NCI-H2029 treated with DMSO at 0.1 percent for 48 hours (cell line): ENCODE data around the gene FGFBP1.
"Not testable (repeated sequence)": the region's sequence is repeated elsewhere in the genome, so short reads cannot be mapped to it uniquely, and the experiment has no call there.

Experiments used
- DNase-seq: peaks from one replicate; lab custom pipeline; 2025; lab: John Stamatoyannopoulos, UW

Gene FGFBP1

DNA sequence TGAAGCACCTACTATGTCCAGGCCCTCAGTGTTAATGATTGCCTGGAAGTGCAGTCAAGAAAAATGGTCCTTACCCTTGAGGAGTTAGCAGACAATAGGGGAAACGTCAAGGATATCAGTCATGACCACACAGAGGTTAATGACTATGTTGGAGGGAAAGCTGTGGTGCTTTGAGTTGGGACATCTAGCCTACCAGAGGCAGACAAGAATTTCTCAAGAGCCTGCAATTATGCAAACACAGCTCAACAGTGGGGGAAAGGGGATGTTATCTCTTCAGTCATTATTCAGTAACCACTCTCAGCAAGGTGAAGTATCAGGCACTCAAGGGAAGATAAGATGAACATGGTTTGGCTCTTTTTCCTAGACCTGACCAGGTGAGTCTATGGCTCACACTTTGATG is 7.0 kb upstream of the FGFBP1 start:
- no peak for DNase-seq

DNA sequence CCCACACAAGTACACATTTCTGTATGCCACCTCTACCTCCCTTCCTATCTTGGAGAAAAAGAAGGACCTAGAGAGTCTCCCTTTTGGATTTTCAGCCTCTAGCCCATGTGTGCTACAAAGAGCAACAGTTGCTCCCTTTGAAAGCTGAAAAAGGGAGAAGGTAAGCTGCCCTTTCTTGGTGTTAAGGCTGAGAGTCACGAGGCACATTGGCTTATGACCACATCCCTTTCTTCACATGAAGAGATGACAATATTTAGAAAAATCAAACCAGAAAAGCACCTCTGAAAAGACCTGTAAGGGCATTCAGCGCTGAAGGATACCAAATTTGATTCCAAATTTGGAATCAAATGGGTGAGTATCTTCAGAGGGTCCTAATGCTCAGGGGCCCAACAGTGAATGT is 6.4 kb upstream of the FGFBP1 start:
- no peak for DNase-seq

DNA sequence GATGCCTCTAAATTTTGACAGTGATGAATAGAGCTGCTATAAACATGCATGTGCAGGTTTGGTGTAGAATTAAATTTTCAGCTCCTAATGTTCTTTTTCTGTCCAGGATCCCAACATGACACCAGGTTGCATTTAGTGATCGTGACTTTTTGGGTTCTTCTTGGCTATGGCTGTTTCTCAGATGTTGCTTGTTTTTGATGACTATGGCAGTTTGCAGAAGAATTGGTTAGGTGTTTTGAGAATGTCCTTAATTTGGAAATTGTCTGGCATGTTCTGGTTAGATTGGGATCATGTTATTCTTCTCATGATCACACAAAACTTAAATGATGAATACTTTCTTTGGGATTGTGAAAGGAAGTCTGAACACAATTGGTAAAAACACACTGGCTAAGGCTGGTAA is 3.7 kb upstream of the FGFBP1 start:
- no peak for DNase-seq

DNA sequence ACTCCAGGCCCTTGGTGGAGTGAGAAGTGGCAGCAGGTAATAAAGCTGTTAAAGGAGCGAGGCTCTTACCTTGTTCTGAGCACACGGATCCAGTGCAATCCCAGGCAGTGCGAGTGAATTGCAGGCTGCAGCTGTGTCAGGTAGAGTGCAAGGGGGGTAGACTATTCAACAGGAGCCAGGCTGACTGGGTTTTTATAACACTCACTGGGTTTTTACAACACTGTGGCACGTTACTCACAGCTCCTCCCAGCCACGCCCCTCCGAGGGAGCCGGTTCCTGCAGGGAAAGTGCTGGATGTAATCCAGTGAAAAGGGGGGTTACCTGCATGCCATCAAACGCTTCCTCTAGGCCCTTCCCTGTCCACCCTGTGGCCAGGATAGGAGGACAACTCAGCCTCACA is 358 bp downstream of the FGFBP1 start:
- DNase-seq, result peak; percentile 2

DNA sequence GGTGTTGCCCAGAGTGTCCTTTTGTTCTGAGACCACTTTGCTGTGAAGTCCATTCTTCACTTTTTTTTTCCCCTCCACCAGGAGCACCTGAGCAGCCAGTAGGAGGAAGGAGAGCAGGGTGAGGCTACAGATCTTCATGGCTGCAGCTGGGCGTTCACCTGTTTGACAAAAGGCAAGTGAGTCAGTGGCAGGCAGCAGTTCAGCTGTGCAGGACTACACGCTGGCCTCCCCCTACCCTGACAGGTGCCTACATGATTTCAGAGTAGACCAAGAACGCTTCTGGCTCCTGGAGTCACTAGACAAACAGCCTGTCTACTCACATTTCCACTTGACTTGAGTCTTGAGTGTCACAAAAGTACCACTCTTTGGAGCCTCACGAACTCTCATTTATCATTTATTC is 2.0 kb downstream of the FGFBP1 start:
- DNase-seq, result peak; percentile 12

DNA sequence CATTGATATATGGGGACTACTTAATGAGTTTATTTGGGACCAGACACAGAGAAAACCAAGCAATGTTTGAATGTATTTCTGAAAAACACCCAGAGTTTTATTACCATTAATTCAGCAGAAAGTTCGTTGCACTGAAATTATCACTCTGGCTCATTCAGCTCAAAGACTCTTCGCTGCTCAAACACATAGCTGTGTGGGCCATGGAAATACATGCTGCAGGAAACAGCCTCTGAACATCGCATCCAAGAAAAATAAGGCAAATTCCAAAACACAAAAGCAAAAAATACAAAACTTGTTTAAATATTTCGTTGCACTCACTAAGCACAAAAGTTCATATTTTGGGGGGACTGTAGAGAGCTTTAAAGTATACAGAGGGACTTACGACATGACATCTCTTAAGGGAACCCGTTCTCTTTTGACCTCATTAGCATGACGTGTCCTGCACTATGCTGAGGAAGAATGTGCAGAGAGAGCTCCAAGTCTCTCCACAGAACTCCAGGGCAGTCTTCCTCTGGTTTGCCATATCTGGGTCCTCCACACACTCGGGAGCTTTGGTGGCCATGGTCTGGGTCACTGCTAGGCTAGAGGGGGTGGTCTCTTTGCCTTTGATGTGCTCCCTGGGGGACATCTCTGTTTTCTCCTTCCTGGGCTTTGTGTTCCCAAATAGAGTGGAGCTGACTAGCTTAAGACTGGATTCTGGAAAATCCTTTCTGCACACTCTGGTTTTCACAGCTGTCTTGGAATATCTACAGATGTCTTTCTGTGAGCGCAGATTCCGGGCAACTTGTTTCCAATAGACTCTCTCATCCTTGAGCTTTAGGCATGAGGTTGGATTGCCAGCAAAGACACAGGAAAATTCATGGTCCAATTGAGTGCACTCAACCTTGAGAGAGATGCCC is 2.8 kb downstream of the FGFBP1 start:
- DNase-seq, result no peak

DNA sequence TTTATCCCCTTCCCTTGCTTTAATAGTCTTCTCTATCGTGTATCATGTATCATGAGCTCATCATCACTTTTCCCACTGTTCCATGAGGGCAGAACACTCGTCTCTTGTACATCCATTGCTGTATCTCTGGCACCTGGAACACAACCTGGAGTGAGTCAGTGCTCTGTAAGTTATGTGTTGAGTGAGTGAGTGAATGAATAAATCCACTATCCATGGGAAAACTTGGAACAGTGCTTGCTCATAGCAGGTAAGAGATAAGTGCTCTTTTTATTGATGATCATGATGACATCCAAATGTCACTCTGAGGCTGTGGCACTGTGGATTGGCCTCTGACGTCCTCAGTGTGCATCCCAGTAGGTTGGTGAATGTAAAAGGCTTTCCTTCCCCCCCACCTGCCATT is 4.3 kb downstream of the FGFBP1 start:
- DNase-seq, result no peak

DNA sequence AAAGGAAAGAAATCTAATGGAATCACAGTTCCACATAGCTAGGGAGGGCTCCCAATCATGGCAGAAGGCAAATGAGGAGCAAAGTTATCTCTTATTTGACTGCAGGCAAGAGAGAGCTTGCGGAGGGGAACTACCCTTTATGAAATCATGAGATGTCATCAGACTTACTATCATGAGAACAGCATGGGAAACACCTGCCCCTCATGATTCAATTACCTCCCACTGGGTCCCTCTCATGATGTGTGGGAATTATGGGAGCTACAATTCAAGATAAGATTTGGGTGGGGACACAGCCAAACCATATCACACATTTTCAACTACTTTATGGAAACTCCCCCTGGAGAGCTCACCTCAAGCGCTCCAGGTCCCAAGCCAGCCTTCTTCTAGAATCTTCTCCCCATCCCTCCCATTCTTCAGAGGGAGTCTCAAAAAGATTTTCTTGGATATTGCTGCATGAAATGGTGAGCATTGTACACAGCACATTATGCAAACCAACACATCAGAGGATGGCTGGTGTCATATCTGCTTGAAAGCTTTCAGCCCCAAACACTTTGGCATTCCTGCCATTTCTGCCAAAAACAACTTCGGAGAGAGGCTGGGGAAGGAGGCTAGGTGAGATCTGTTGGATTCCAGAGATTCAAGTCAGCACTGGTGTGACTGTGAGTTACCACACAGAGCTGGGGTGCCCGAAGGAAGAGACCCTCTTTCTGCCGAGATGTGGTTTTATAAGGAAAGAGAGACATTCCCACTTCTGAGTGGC is 6.9 kb downstream of the FGFBP1 start:
- no peak for DNase-seq

DNA sequence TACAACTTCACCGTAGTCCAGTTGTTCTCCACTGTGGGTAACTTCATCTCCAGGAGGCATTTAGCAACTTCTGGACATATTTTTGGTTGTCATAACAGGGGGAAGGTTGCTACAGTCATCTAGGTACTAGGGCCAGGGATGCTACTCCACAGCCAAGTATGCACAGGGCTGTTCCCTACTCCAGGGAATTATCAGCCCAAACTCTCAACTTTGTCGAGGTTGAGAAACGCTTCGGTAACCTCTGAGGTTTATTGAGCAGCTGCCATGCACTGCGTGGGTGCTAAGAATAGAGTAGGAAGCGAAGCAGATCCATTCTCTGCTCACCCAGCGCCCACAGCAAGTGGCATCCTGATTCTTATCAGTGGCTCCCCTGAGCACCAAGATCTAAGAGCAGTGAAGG is 8.2 kb downstream of the FGFBP1 start:
- DNase-seq, result no peak

DNA sequence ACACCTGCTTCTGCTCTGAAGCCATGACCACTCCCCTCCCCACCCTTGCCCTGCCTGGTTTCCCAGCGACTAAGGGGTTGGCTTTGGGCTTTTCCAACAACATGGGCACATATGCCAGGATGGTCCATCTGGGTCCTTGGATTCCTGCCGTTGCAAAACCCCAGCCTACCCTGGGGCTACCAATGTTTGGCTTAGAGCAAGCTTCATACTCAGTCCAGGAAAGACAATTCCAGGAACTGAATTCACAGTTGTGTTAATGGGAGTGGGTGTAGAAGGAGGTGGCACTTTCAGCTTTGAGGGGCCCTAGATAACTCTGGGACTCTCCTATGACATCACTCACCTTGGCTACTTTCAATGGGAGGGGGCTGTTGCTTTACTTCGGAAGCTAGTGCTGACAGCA is 9.0 kb downstream of the FGFBP1 start:
- no peak for DNase-seq

DNA sequence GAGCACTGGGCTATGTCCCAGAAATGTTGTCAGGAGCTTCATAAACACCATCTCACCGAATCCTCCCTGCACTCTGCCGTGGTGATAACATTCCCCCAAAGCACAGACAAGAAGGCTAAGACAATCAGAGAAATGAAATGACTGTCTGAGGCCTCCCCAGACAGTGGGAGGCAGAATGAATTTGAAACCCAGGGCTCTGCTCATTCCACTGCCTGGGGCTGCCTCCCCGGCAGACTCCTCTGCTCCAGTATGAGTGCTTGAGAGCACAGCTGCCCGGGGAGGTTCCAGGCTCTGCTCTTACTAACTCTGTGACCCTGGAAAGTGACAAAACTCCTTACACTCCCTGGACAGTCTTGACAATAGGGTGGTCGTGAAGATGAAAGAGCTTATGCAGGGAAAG is 9.7 kb downstream of the FGFBP1 start:
- DNase-seq, result no peak

DNA sequence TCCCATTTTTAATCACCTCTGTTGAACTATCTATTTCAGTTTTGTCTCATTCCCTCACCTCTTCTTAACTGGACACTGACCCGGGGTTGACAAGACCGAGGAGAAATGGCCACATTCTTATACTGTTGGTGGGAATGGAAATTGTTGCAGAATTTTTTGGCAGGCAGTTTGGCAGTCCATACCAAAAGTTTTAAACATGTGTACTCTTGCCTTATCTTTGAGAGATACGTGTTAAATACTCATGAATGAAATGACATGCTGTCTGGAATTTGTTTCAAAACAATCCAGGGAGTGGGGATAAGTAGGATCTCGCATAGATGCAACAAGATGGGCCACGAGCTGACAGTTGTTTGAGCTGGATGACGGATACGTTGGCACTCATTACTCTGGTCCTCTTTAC is 12.1 kb downstream of the FGFBP1 start:
- no peak for DNase-seq

DNA sequence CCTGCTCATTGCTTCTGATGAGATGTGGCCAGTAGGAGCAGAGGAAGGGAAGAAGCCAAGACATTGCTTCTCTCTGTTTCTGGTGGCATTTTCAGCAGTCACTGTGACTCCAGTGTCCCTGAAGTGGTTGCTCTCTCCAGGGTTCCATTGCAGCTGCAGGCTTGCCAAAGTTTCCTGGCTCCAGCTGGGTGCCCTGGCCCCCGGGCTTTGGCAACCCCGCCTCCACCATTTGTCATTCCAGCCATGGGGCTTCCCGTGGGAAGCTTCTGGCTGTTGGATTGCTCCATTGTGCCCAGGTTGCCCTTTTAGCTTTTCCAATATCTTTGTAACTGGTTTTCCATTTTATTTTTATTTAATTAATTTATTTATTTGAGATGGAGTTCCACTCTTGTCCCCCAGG is 12.7 kb downstream of the FGFBP1 start:
- no peak for DNase-seq

DNA sequence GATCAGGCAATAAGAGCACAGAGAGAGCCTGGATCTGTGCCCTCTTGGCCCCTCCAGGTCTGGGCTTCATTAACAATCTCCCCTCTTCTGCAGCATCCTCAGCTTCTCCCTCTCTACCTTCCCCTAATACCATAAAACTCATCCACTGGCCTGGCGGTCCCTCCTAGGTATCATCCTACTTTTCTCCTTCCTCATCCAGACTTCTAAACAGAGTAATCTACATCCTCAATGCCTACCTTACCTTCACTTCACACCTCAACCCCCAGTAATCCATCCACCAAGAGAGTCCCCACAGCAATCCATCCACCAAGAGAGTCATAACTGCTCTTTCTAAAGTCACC is 17.0 kb downstream of the FGFBP1 start:
- no peak for DNase-seq

DNA sequence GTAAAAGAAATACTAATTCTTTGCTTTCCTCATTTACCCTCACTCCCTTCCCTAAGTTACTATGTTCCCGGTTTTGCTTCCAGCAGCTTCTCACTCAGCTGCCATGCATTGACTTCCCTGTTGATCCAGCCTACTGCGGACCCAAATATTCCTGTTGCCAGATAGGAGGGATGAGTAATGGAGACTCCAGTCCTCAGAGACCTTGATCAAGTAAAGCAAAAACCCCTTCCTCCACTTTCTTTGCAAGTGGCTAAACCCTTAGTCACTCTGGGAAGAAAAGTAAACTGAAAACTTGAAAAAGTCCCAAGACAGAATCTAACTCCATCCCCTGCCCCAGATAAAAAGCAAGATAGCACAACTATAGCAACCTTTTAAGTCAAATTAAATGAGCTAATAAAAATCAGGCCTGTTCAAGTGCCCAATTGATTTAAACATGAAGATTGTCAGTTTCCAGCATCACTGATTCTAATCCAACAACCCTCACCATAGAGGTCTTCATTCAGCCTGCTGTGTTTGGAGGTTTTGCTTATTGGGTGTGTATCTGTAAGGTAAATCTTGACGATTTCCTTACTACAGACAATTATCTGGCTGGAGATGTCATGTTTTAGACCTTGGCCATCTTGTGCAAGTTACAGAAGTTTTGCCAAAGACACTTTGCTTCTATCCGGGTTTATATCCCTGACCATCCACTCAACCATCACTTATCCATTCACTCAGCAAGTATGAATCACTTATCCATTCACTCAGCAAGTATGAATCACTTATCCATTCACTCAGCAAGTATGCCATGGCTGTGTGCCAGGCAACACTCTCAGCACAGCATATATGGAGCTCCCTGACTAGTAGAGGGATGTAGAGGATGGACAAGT is 17.6 kb downstream of the FGFBP1 start:
- peak; percentile 18 for DNase-seq

DNA sequence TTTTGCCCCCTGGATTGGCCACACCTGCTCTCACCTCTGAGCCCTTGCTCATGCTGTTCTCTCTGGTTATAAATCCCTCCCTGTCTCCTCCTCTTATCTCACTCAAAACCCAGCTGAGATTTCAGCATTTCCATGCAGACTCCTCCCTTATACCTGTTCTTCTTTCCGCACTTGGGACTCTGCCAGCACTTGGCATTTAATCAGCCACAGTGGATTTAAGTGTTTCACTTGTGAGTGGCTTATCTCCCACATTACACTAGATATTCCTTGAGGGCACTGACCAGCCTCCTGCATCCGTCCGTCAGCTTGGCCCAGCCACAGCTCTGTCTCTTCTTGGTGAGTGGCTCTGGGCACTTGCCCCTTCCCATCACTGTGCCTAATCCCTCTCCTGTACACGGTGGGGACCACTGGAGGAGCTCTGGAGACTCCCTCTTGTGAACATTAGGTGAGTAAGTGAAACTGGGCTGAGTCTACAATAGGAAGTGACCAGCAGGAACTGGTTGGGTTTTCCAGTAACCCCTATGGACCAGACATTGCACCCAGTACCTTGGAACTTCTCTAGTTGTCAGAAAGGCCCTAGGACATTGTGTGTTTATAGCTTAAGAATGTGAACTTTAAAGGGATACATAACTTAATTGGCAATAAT is 19.9 kb downstream of the FGFBP1 start:
- DNase-seq, result peak; percentile 1

DNA sequence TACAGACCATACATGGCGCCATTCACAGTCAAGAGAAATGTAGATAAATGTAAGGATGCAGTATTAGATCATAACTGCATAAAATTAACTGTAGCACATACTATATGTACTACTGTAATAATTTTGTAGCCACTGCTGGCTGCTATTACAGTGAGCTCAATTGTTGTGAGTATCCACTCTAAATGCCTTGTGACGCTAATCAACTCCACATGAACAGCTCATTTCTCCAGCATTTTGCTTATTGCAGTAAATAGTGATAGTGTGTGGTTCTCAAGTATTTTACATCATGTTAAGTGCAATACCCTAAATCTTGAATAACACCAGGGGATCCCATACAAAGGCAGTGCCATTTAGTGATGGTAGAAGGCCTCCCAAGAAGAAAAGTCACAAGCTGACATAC is 21.2 kb downstream of the FGFBP1 start:
- no peak for DNase-seq

DNA sequence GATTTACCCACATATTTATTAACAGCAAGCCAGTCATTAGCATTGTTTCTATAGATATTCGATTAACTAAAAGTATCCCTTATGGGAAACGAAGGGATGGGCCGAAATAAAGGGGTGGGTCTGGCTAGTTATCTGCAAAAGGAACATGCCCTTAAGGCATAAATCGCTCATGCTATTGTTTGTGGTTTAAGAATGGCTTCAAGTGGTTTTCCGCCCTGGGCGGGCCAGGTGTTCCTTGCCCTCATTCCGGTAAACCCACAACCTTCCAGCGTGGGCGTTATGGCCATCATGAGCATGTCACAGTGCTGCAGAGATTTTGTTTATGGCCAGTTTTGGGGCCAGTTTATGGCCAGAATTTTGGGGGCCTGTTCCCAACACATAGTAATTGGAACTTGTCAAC is 22.2 kb downstream of the FGFBP1 start:
- not testable (repeated sequence) for DNase-seq

DNA sequence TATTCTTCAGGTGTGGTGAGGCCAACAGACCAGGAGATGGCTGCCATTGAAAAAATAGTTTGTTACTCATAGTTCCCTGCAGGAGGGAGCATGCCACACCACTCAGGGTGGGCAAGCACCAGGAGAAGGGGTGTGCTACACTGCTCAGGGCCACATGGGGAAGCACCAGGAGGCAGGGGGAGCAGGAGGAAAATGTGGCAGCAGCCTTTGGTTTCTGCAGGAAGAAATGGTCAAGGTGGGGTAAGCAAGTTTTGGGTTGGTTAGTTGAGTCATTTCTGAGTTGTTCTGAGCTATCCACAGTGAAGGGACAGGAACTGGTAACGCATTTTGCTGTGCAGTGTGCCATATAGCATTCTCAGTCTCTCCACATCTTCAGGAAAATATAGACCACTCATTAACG is 23.8 kb downstream of the FGFBP1 start:
- DNase-seq, result no peak

DNA sequence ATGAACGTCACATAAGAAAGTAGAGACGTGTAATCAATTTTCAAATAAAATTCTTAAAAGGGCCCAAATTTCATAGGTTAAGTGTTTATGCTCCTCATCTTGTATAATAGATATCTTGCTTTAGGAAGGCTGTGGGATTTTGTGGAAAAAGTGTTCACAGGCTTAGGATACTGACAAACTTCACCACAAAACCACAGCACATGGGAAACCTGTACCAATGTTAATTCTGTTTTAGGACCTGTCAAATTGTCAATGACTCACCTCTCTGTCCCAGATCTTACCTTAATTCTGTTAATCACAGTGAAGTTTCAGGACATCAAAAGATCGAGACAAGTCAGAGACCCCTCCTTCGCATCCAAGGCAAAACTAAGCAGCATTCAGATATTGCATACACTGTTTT is 24.2 kb downstream of the FGFBP1 start:
- no peak for DNase-seq

DNA sequence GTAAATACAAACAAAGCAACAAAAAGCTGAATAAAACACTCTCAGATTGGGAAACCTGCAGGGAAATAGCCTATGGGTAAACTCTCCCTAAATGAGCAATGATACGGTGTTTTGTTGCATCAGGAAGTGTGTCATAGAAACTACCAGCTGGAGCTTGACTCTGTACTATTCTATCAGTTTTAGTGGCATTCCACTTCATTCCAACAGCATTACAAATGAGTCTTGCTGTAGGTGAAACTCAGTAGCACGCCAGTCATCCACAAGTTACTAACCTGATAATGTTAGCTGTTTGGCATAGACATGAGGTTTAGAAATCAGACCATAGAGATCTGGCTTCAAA is 24.9 kb downstream of the FGFBP1 start:
- DNase-seq, result no peak

DNA sequence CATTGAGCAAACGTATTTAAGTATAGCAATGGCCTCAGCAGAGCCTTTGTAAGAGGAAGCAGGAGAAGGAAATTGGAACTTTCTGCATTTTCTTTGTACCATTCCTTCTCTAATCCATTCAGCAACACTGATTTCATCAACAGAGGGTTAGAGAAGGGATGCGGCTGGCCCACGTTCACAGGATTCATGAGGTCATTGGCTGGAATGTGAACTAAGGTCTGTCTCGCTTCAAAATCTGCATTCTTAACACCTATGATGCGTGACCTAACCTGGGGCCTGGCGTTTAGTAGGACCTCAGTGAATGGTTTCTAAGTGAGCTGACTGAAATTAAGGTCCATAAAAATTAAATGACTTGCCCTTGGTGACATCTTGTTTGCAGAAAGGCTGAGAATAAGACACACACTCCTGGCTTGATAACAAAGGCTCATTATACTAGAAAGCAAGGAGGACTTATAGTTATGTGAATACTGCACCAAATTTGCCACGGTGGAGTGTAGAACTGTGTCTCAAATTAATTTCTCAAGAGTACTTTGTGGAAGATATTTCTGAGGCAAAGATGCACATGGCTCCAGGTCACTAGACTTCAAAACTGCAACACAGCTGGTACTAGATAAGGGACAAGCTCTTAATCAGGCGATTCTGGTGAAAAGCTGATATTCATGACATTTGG is 25.4 kb downstream of the FGFBP1 start:
- DNase-seq, result no peak
